ENCODE measurements around the gene KCNRG.
"Not testable (repeated sequence)": the region's sequence is repeated elsewhere in the genome, so short reads cannot be mapped to it uniquely, and the experiment has no call there.

The KCNRG gene, protein sequence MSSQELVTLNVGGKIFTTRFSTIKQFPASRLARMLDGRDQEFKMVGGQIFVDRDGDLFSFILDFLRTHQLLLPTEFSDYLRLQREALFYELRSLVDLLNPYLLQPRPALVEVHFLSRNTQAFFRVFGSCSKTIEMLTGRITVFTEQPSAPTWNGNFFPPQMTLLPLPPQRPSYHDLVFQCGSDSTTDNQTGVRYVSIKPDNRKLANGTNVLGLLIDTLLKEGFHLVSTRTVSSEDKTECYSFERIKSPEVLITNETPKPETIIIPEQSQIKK

DNA sequence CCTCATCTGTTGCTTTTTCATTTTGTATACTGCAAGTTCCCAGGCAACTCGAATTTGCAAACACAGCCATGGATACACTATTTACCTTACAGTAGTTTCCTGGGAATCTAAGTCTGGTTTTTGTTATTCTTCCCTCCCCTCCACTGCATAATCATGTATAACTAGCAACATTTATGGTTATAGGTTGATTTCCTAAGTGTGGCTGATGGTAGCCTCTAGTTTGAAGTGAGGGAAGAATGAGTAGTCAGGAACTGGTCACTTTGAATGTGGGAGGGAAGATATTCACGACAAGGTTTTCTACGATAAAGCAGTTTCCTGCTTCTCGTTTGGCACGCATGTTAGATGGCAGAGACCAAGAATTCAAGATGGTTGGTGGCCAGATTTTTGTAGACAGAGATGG, at the start of gene KCNRG:
Gene KCNRG, plus strand, starts transcription at position 187 of the 400 bp plus-strand sequence. Its CDS starts 50 bp downstream, at position 237.
- no peak for DNase-seq

DNA sequence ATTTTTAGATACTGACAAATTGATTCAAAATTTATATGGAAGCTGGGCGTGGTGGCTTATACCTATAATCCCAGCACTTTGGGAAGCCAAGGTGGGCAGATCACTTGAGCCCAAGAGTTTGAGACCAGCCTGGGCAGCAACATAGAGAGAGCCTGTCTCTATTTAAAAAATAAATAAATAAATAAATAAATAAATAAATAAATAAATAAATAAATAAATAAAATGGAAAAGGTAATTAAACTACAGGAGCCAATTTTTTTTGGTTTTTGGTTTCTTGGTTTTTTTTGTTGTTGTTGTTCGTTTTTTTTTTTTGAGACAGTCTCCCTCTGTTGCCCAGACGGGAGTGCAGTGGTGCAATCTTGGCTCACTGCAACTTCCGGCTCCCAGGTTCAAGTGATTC, 47.8 kb upstream of the KCNRG start:
- DNase-seq, result no peak

DNA sequence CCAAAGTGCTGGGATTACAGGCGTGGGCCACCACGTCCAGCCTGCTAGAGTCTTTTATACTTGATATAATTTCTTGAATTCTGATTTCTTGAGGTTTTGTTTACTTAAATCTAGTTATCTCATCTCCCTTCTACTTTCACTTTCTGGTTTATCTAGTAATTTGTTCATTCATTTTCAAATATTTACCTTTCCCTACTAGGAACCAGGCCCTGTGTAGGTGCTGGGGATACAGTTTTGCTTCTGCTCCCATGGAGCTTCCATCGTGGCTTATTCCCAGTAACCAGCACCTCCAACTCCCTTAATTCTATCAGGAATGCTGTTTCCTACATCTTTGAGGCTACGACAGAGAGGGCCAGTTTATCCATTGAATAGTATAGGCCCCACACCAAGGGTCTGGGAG, 42.5 kb upstream of the KCNRG start:
- no peak for DNase-seq

DNA sequence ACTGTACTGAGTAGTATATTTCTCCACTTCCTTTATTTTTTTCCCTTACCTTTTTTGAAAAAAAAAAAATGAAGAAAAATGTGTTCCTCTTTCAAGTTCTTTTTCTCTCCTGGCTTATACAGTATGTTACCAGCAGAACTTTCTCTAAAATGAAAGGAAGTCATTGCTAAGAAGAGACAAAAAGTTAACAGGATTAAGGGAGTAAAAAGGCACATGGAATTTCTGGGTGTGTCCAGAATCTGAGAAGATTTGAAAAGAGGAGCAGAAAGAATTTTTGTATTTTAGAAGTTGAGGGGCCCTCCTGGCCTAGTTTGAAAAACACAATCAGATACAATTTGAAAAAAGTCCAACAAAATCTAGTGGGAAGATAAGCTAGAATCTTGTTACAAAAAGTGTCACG, 39.4 kb upstream of the KCNRG start:
- DNase-seq, result no peak

DNA sequence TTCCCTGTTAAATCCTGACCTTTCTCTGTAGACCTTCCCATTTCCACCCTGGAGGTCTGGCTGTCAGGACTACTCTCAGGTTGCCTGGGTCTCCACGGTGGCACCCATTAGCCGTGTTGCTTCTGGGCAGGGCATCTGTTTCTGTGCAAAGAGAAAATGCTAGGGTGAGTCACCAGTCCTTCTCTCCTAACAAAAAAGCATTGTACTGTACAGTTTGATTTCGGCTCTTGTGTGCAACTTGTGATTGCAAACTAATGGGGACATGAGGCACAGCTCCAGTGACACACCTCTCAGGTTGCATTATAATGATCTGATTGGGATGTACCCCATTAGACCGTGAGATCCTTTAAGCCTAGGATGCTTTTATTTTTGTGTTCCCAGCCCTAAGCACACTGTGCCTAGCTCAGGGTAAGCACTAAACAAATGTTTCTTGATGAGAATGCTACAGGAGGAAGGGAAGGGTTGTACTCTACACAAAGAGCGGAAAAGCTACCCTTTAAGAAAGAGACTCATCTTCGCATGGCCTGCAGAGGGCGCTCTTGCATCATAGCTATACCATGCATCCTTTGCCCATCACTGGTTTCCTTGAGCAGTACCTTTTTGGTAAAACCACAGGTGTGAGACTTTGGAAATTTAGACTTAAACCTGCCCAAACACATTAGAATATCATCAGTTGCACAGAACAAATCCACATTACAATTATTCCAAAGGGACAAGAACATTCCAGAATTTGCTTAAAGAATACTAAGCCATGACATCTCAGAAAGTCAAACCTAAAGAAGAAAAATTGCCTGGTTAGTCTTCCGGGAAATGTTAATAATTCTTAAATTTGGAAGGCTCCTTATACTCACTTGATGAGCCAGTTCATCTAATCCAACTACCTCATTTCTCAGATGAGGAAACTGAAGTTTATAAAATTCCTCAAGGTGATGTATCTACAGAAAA, 38.7 kb upstream of the KCNRG start:
- DNase-seq, result peak; percentile 58

DNA sequence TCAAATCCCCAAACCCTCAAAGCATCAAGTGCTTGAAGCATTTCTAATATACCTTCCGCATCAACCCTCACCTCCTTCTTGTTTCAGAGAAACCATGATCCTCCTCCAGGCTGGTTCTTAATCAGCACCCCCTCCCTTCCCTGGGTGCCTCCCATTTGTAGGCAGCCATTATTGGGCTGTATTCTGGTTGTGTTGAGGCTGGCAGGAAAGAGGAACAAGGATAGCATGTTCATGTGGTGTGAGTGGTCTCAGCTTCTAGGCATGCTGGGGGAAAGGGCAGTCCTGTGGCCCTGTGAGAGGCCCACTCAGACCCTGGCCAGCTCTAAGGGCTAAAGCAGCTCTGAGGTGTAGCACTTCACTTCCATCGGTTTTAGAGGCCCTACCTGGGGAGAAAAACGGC, 37.3 kb upstream of the KCNRG start:
- DNase-seq, result no peak

DNA sequence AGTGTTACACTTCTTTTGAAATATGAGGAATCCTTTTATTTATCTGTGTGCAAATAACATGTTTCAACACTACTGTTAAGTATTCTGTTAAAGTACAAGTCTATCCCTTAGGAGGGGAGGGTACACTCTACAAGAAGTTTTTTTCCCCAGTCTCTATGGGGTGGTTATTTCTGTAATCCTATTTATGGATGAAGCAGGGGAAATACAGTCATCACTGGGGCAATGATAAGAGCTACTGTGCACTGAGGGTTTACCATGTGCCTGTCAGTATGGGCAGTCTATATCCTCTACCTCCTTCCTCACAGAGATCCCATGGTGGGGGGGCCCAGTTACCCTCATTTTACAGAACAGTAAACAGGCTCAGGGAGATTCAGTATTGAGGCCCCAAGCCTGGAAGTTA, 35.0 kb upstream of the KCNRG start:
- no peak for DNase-seq

DNA sequence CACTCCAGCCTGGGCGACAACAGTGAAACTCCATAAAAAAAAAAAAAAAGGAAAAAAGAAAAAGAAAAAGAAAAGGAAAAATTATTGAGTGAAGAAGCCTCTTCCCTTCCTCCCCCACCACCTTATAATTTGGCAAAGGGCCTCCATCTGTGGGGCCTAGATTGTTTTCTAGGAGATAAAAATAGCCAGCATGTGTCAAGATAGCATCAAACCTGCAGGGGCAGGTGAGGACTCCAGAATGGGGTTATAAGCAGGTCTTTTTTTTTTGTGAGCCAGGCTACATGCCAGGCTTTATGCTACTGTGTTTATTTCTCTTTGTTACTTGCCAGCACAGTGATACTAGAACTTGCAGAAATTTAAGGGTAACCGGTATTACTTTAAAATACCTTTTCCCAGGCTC, 30.1 kb upstream of the KCNRG start:
- DNase-seq, result no peak

DNA sequence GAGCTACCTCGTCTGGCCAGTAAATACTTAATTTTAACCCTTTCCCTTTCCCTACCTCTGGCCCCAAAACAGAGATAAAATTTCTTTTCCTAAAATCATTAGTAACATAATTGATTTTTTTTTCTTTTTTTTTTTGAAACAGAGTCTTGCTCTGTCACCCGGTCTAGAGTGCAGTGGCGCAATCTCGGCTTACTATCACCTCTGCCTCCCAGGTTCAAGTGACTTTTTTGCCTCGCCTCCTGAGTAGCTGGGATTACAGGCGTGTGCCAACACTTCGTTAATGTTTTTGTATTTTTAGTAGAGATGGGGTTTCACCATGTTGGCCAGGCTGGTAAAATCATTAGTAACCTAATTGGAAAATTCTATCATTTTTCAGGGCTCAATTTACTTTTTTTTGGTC, 28.8 kb upstream of the KCNRG start:
- DNase-seq, result no peak

DNA sequence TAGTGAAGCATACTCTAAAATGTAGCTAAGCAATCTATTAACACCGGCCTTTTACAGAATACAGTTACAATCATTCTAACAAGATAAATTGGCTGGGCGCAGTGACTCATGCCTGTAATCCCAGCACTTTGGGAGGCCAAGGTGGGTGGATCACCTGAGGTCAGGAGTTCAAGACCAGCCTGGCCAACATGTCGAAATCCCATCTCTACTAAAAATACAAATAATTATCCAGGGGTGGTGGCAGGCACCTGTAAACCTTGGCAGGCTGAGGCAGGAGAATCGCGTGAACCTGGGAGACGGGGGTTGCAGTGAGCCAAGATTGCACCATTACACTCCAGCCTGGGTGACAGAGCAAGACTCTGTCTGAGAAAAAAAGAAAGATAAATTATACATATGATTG, 24.6 kb upstream of the KCNRG start:
- not testable (repeated sequence) for DNase-seq

DNA sequence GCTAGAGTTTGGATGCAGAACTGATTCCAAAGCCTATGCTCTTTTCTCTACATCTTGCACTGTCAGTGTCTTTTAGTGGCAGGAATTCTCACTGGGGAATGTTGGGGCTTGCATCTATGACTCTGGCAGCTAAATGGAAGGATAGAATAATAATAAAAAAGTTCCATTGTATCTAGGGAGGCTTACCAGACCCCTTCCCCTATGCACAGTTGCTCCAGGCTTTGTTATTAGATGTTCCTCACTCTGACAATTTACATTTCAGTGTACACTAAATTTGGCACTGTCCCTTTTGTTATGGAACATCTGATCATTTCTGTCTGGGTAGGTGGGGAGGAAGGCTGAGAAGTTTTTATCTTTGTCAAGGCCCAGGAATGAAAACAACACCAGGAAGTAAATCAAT, 22.1 kb upstream of the KCNRG start:
- DNase-seq, result no peak

DNA sequence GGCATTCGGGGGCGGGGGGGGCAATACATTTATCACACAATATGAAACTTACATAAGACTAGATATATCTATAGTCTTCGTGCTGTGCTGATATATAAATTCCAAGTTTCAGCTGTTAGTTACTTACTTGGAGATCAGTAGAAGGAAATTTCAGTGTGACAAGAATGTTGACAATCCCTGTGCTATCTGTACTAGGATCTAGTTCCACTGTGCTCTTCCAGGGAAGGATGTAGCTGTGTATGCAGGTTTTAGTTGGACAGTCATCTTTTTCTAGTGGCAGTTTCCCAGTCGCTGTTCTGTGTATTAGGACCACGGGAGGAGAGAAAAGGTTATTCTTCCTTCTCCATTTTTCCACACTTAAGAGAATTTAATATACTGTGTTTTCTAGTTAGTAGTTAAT, 21.6 kb upstream of the KCNRG start:
- DNase-seq, result no peak

DNA sequence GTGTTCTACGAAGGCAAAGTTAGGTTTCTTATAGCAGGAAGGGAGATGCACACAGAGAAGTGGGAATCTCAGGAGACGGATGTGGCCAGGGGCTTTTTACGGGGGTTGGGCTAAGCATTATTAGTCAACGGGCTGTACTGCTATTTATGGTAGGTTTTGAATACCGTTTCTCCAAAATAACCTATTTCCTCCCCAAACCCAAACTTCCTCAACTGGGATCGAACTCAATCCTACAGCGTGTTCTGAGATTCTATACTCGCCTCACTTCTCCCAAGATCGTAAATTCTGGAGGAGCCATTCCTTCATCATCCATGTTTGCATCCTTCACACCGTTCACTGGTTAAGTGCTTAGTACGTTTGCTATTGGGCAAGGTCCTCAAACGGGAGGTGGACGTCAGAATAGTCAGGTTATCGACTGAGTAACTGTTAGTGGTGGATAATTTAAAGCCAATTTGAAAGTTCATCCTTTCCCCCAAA, 19.6 kb upstream of the KCNRG start:
- no peak for DNase-seq

DNA sequence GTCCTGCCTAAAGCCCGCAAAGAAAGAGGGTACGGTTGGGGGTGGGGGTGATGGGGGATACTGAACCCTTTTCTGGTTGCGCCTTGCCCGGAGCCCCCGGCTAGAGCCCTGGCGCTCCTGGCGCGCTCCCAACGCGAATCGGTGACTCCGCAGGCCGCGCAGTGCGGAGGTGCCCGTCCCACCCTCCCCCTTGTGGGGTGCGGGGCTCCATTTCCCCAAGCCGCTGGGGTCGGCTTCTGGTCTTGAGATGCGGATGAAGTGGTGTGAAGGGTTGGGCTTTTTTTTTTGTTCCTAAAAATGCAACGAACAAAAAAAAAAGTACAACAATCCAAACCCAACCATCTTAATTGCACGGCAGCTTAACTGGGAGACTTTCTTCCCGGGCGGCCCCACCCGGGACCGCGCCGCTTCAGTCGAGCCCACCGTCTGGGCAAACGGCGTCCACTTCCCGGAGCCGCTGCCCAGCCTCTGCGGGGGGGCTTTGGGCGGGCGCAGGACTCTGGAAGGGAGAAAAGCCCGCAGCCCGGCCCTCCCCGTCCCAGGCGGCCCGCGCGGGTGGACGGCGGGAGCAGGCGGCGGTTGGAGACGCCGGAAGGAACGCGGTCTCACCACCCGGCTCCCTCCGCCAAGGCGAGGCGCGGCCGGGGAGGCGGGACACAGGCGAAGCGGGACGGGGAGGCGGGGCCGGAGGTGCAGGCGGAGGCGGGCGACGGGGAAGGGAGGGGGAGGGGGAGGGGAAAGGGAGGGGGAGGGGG, 18.9 kb upstream of the KCNRG start:
- peak; percentile 78 for DNase-seq

DNA sequence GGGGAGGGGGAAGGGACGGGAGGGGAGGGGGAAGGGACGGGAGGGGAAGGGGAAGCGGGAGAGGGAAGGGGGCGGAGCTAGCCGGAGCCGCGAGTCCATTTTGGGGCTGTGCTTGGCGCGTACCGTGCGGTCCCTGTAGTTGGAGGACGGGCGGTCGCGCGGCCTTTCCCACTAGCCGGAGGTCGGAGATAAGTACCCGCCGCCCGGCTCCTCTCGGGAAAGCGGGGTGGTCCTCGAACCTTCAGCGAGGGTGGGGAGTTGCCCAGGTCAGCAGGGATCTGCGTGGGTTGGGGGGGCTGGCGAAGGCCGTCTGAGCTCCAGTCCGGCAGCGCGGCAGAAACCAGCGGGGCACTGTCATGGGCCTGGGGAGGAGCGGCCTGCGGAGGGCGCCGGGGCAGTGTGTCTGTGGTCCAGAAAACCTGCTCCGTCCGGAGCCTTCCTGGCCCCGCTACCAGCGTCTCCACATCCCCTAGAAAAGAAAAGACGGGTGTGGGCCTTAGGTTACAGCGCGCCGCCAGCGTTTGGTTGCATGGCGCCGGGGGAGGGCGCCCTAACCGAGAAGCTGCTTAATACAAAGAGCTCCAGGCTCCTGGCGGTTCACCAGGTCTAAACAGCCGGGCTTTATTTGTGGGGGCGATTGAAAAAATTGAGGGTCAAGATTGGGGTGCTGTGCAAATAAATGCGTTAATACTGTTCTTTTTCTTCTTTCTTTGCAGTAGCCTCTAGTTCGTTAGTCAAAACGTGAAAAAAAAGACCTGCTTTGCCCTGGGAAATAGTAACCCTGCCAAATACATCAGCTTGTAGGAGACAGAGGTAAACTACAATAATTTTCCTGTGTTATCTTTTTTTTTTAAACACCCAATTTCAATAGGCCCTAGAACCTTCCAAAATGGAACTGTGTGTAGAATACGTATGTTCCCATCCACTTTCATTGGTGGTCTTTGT, 18.0 kb upstream of the KCNRG start, which contains the start of gene TRIM13:
Gene TRIM13, plus strand, starts transcription at position 92 of the 945 bp plus-strand sequence. CDS start 14,899 bp downstream, outside the sequence.
- DNase-seq, result peak; percentile 94

DNA sequence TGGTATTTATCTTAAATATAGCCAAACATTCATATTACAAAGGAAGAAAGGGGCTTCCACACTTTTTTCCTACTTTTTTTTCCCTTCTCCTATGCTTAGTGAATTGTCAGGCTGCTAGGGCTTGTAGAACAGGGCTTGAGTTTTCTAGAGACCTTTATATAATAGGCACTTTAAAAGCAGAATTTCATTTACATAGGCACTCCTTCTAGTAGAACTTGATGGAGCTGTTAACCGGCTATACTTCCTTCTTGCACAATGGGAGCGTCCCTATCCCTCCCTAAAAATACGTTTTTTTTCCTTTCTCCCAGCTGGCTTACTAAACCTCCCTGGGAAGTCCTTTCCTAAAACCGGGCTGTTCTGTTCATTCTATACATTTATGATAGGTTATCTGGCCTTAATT, 17.3 kb upstream of the KCNRG start:
- peak; percentile 57 for DNase-seq

DNA sequence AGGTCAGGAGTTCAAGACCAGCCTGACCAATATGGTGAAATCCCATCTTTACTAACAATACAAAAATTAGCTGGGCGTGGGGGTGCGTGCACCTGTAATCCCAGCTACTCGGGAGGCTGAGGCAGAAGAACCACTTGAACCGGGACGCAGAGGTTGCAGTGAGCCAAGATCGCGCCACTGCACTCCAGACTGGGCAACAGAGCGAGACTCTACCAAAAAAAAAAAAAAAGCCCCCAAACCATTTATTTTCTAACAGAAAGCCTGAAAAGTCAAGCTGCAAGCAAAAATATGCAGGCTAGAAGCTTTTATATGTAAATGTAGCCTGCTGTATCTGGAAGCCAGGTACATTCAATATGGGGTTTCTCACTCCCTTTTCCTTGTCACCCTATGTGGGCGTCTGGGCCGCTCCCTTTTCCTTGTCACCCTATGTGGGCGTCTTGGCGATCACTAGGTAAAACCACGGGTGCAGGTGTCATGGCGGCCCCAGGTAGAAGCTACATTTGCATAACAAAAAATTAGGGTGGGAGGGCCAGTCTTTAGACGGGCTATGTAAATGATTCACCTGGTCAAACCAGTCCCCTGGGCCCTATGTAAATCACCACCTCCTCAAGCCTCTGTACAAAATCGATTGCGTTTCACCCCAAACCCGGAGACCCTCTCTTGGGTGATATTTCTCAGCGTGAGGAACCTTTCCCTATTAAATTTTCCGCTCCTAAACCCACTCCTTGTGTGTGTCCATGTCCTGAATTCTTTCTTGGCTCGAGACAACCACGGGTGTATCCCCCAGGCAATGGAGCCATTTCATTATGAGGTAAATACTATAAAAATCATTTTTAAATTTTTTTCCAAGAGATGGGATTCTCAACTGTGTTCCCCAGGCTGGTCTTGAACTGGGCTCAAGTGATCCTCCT, 16.3 kb upstream of the KCNRG start:
- peak; percentile 58 for DNase-seq

DNA sequence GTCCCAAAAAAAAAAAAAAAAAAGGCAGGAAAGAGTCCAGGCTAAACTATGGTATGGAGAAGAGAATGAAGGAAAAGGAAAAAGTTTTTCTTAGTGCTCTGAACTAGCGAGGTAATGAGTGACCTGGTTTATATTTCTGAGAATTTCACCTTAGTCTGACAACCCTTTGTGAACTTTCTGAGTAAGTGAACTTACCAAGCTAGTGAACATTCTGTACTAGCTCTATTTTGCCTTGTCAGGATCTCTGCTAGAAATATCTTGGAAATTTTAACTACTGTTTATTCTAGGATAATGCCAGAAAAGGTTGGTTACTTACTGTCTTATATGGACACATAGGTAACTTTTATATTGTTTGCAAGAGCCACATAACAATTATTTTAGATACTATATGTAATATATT, 14.0 kb upstream of the KCNRG start:
- no peak for DNase-seq

DNA sequence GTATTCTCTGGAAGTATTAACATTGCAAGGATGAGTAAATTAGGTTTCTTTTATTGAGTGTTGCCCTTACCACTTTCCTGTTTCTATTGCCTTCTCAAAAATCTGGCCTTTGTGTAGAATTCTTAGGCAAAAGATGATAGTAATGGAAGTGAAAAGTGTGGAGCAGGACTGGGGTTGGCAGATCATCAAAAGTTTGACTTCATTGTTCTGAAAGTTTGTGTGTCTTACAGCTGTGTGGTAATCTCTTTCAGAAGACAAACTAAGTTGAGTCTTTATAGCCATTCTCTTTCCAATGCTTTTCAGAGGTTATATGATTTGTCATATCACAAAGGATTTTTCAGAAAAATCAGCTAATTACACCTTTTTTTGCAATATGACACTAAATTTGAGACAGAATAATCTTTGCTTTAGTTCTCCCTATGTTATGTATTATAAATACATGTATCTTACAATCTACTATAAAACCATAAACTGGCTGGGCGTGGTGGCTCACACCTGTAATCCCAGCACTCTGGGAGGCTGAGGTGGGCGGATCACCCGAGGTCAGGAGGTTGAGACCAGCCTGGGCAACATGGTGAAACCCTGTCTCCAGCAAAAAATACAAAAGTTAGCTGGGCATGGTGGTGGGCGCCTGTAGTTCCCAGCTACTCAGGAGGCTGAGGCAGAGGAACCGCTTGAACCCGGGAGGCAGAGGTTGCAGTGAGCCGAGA, 8.7 kb upstream of the KCNRG start:
- no peak for DNase-seq

DNA sequence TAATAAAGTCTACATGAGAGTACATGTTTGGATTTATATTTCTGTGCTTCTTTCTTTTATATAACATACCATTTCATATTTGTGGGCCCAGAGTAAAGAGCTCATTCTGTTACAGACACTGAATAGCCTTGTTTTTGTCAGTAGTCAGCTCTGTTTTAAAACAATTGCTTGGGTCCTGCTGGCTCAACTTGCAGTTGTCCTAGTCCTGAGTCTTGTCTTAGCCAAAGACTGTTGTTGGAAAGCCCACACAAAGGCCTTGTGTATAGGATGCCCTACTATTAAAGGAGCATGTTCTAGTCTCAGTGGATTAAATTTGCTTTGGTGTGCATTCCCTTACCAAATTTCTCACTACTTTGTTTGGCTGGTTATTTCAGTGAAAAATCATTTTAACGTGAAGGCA, 3.8 kb upstream of the KCNRG start:
- DNase-seq, result no peak
